ENCODE results near the gene CREG1.
"Not testable (repeated sequence)": the region's sequence is repeated elsewhere in the genome, so short reads cannot be mapped to it uniquely, and the experiment has no call there.

CREG1 gene

DNA sequence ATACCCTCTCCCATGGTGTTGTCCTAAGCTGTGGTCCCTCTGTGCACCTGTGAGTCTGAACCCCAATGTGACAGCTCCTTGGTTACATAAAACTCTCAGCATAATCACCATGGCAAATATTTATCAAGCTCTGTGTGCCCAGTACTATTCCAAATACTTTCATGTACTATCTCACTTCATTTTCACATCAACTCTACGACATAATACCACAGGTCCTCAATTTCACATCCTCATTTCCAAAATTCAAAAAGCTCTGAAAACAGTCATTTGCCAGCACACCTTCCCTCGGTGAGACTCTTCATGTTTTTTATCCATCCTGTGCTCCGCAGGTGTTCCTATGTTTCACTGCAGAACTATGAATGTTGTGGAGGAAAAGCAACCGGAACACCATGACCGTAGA is 12.4 kb upstream of the CREG1 start:
- Histone ChIP-seq H3K4me3 (no peak overlapping the region), H3K27ac (no peak overlapping the region)

GRCh38 chr1:167564612-167565270 is 11.2 kb upstream of the CREG1 start:
- H3K27ac ChIP-seq: no peak overlapping the region
- H3K4me3 ChIP-seq: no peak overlapping the region

GRCh38 chr1:167563579-167564246 is 10.2 kb upstream of the CREG1 start:
- no peak overlapping the region for H3K4me3 ChIP-seq
- H3K27ac ChIP-seq: peak overlapping the region in 1 of 21 experiments; percentile 10

- Histone ChIP-seq H3K4me3 (no peak overlapping the region), H3K27ac (peak overlapping the region in 2 of 21 experiments; percentile 0 to 34)
Measured at GRCh38 chr1:167562702-167563101, 9.1 kb upstream of the CREG1 start.

DNA sequence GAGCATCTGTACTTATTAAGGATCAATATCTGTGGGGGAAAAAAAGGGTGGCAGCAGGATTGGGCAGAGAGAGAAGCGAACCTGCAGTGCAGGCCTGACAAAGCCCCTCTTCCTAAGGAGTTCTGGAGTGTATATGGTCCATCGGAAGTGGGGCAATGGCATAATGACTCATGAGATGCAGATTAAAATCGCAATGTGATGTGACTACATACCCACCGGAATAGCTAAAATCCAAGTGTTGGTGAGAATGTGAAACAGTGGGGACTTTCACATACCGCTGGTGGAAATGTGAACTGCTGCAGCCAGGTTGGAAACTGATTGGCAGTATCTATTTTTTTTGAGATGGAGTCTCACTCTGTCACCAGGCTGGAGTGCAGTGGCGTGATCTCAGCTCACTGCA is 8.2 kb upstream of the CREG1 start:
- Histone ChIP-seq H3K4me3 (no peak overlapping the region), H3K27ac (no peak overlapping the region)

DNA sequence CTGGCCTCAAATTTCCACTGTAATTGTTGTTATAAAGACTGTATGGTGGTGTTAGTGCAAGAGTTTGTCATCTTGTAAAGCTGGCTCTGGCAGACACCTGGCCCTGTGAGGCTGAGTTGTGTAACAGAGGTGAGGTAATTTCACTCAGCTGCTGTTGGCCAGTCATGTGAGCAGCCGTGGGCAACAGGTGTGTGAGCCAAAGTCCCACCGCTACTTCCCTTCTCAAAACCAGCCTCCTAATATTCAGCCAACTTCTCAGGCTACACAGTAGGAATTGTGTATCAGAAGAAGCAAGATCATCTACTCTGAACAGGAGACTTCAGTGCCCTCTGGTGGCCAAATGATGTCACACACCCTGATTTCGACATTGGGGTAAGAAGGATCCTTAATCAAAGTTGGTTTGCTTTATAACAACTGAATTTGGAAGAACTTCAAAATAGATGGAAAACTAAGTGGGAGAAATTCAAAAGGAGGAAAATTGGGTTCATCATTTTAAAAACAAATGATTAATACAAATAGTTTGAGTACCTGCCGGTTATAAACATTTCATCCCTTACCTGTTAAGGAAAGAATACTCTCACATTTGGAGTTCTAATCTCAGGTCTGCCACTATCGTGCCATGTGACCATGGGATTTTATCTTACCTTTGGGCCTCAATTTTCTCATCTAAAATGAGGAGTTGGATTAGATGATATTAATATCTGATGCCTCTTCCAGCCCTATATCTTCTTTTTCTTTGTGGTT is 2.6 kb upstream of the CREG1 start:
- no peak overlapping the region for H3K4me3 ChIP-seq
- H3K27ac ChIP-seq: no peak overlapping the region

DNA sequence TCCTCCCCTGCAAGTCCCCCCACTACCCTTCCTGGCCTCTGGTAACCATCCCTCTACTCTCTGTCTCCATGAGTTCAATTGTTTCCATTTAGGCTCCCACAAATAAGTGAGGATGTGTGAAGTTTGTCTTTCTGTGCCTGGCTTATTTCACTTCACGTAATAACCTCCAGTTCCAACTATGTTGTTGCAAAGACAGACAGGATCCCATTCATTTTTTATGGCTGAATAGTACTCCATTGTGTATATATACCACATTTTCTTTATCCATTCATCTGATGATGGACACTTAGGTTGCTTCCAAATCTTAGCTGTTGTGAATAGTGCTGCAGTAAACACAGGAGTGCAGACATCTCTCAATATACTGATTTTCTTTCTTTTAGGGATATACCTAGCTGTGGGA is 1.5 kb upstream of the CREG1 start:
- not testable (repeated sequence) for H3K4me3 ChIP-seq, H3K27ac ChIP-seq

DNA sequence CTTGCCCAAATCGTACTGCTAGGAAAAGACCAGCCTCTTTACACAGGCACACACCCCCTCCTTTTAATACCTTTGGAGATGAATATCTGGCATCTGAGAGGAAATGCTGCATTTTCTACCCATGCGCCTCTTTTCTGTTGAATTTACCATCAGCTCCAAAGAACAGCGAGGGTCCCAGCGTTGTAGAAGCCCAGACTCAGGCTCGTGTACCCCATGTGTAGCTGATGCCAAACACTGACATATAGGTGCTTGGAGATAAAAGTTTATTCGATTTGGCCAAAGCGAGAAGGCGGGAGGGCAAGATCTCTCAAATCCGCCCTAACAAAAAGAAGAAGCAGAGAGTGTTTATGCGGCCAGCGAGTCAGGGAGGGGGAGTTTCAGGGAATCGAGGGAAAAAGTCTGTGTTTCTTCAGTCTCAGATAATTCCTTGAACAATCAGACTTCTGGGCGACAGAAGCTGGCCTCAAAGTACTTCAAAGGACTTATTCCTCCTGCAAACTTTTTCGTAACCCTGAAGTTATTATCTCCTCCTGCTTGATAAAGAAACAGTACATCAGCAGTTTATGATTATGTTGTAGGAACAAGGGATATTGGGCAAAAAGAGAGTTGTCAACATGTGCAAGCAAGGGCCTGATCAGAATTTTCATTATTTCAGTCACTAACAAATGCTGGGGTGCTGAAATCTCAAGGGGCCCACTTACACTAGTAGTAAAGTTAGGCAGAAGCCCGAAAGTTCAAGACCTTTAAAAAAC is 642 bp upstream of the CREG1 start:
- peak overlapping the region in 14 of 21 experiments; percentile 28 to 89 (median 83) for H3K27ac ChIP-seq
- H3K4me3 ChIP-seq: peak overlapping the region; percentile 49 to 98 (median 81)

DNA sequence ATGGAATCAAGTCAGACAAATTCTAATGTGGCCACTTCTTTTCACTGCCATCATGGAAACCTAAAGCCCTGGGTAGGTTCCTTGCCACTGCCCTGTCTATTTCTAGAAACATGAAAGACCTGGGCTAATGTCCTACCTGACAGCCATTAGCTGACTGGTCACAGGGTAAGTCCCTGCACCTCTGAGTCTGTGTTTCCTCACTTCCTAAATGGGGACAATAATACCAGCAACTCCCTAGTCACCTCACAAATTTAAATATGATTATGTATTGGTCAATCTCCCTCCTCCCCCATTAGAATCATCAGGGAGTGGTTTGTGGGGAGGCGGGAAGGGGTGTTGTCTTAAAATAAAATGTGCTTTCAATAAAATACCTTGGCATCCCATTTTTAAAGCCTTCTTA is 2.2 kb downstream of the CREG1 start:
- Histone ChIP-seq H3K27ac (peak overlapping the region in 8 of 21 experiments; percentile 18 to 54 (median 38)), H3K4me3 (peak overlapping the region in 1 of 7 experiments; percentile 90)

- peak overlapping the region in 17 of 21 experiments; percentile 8 to 75 (median 60) for H3K27ac ChIP-seq
- no peak overlapping the region for H3K4me3 ChIP-seq
Measured at GRCh38 chr1:167548059-167548932, 5.3 kb downstream of the CREG1 start.

DNA sequence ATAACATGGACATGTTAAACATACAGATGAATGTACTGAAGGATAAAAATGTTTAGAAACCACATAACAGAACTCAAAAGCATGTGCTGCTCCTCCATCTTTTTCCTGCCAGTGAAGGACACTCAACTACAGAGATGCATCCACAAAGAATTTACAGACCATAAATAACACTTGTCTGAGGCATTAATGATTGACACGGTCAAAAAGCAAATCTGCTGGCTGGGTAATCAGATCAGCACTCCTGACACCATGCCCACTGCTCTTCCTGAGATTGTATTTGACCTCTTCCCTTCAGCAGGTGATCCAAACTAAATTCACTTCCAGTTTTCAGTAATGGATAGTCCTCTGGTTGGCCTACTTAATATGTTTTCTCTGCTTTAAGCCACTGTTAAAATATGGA is 6.6 kb downstream of the CREG1 start:
- no peak overlapping the region for H3K4me3 ChIP-seq
- H3K27ac ChIP-seq: no peak overlapping the region

- H3K4me3 ChIP-seq: no peak overlapping the region
- peak overlapping the region in 1 of 21 experiments; percentile 5 for H3K27ac ChIP-seq
Measured at GRCh38 chr1:167545349-167545748, 8.2 kb downstream of the CREG1 start.

GRCh38 chr1:167544447-167545093 is 9.0 kb downstream of the CREG1 start:
- no peak overlapping the region for H3K4me3 ChIP-seq
- peak overlapping the region in 5 of 21 experiments; percentile 5 to 43 (median 27) for H3K27ac ChIP-seq

GRCh38 chr1:167543199-167543990 is 10.2 kb downstream of the CREG1 start:
- Histone ChIP-seq H3K27ac (peak overlapping the region in 1 of 21 experiments; percentile 27), H3K4me3 (no peak overlapping the region)

DNA sequence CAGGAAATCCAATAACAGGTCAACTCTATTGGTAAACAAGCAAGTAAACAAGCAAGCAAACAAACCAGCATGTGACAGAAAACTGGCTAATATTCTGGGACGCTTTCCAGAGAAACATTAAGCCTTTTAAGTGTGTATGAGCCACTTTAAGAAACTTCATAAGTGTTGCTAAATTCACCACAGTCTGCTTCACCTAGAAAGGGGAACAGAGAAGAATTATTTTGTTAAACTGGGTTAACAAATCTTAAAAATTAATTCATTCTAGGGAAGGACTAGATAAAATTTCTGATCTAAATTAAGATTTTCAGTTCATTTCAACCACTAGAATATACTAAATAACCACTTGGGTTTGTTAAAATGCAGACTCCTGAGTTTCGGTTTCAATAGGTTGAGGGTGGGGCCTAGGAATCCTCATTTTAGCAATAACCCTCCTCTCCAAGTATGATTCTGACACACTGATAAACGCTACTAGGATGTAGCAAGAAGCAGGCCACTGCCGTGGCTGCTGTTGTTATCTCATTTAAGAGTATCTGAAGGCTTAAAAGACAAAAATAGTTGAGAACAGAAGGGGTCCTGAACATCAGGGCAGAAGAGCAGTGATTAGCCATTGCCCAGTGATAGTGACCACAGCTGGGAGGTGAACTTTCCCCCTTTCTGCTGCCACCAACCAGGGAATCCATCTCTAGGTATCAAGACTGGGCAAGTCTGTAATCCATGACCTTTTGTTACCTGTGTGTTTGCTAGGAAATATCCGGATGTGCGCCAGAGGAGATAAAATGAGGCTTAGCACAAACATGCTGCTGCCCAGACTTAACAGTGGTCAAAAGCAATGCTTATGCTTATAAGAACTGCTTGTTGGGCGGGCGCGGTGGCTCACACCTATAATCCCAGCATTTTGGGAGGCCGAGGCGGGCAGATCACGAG is 11.2 kb downstream of the CREG1 start:
- Histone ChIP-seq H3K27ac (peak overlapping the region in 5 of 21 experiments; percentile 8 to 26 (median 16)), H3K4me3 (no peak overlapping the region)

- Histone ChIP-seq H3K27ac (peak overlapping the region in 3 of 21 experiments; percentile 11 to 26 (median 16)), H3K4me3 (no peak overlapping the region)
Measured at GRCh38 chr1:167541610-167542009, 12.0 kb downstream of the CREG1 start.

DNA sequence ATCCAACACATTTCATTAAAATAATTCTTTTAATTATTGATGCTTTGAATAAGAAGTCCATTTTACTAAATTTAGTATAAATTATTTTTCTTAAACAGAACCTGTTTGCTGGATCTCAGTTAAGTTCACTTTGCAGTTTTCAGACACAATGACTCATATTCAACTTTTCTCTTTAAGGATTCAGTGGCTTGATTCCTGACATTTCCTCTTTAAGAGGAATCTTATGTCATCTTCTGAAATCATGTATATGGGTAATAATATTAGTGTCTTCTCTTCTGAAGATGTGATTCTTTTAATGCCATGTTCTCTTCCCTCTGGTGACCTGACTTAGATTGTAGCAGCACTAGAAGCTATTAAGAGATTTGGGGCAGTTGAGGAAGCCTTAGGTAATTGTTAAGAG is 12.6 kb downstream of the CREG1 start:
- no peak overlapping the region for H3K27ac ChIP-seq
- H3K4me3 ChIP-seq: no peak overlapping the region

All from skin epidermis (tissue), 12 donors.